ENCODE data around the gene FHL2.
"Not testable (repeated sequence)": the region's sequence is repeated elsewhere in the genome, so short reads cannot be mapped to it uniquely, and the experiment has no call there.

Gene FHL2

DNA sequence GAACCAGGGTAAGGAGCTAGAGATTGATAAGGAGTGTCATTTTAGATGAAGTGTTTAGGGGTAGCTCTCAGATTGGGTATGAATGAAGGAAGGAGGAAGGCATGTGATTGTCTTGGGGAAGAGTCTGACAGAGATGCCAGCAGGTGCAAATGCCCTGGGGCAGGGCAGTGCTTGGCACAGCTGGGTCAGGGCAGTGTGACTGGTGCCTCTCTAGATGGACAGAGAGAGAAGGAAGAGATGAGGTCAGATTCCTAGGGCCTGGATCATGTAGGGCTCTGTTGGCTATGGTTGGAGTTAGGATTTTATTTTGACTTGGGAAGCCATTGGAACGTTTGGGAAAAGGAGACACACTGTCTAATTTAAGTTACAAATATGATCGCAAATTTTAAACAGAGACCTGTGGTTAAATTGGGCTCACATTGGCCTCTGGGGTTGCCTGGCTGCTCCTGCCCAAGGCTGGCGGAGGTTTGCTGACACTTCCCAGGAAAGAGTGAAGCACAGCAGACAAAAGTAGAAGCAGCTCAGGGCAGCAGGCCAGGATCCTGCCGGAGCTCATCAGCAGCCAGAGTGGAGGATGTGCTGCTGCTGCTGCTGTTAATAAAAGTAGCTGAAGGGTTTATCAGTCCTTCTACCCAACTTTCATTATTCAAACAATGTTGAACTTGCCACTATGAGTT, 32.7 kb upstream of the FHL2 start:
- TF ChIP-seq, protein P1, sequence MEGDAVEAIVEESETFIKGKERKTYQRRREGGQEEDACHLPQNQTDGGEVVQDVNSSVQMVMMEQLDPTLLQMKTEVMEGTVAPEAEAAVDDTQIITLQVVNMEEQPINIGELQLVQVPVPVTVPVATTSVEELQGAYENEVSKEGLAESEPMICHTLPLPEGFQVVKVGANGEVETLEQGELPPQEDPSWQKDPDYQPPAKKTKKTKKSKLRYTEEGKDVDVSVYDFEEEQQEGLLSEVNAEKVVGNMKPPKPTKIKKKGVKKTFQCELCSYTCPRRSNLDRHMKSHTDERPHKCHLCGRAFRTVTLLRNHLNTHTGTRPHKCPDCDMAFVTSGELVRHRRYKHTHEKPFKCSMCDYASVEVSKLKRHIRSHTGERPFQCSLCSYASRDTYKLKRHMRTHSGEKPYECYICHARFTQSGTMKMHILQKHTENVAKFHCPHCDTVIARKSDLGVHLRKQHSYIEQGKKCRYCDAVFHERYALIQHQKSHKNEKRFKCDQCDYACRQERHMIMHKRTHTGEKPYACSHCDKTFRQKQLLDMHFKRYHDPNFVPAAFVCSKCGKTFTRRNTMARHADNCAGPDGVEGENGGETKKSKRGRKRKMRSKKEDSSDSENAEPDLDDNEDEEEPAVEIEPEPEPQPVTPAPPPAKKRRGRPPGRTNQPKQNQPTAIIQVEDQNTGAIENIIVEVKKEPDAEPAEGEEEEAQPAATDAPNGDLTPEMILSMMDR (conservative IDR thresholded peaks at IDR 0.05): no peak
- H3K27ac ChIP-seq: peak overlapping the region; percentile 62

DNA sequence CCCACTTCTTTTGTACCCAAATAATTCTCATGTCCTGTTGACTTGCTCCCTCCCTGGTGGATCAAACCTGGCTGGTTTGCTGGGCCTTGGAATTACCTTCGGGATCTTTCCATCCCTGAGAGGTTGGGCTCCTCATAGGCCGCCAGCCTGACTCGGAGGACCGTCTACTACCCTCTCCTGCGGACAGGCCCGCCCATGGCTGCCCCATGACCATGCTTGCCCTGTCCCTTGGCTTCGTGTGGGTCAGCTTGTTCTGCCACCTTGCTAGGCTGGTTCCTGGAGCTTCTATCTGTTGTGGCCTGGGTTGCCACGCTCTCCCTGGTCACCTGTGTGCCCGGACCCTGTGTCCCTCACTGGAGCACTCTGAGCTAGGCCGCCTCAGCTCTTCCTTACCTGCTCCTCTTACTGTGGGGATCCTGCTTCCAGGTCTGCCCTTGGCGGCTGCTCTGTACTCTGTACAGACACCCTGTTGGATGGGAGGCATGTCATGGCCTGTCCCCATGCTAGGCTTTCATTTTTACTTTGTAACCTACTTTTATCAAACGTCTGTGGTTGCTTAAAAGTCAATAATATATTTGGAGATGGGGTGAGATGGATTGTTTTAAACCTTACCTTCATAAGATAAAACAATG, 29.7 kb upstream of the FHL2 start:
- TF ChIP-seq, protein P1 (conservative IDR thresholded peaks at IDR 0.05): no peak
- H3K27ac ChIP-seq: no peak overlapping the region

DNA sequence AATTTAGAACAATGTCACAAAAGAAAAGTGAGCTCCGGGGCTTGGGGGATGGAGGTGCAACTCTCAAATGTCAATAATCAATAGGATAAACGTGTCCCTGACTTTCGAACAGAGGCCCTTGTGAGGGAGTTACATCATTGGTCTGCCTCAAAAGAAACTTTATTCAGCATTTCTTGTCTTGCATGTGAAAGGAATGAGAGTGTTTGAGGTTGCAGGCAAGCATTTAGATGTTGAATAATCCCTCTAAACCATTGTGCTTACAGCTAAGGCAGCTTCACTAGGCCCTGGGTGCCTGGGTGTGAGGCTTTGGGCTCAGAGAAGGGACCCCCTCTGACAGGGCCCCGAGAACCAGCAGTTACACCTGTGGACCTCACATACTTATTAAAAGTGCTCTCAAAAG, 28.6 kb upstream of the FHL2 start:
- TF ChIP-seq, protein P1 (conservative IDR thresholded peaks at IDR 0.05): no peak
- no peak overlapping the region for H3K27ac ChIP-seq

DNA sequence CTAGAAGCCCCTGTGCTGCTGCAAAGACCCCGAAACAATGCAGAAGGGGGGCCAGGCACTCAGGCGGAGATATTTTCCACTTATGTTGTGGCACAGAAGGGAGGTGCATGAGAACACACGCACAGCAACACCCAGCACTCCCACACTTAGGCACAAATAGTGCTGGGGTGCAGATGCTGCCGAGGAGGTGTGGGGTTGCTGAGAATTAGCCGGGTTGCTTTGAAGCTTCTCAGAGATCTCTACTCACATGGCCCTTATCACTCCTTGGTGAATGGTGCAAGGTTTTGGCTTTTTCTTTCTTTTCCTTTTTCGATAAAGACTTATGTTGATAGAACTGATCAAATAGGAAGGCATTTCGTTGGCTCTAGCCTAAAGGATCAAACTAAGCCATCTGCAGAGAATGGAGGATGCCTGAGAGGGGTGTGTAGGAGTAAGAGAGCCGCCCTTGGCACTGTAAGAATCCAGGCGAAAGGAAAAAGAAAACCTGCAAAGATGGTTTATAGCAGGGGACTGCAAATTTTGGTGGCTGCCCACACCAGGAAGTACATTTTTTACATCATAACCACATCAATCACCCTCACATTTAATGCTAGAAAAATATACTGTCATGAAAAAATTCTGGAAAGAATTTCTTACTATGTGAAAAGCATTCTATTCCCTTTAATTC, 27.9 kb upstream of the FHL2 start:
- no peak overlapping the region for H3K27ac ChIP-seq
- TF ChIP-seq, protein P1 (conservative IDR thresholded peaks at IDR 0.05): no peak

DNA sequence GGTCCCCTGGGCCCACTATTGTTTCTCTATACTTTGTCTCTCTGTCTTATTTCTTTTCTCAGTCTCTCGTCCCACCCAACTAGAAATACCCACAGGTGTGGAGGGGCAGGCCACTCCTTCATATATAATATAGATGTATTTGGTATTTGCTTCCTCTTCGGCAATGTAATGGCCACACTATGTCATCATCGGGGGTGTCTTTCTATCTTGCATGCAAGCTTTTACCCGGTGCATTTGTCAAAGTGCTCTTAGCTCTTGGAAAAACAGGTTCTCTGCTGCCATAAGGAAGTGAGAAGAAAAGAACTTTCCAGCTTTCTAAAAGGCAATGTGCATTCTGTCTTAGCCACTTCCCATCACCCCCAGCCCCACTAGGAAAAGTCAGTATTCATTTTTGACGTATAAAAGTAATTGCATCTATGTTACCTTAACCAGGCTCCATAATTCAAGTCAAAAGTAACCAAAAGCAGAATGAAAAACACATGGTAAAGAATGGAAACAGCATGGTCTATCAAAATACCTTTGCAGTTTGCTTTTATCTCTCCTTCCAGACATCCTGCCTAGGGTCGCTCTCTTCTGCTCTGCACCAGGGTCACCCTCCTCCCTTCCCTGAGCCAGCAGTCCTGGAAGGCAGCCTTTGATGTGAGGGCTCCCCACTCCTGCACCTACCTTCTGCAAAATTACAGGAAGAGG, 27.2 kb upstream of the FHL2 start:
- TF ChIP-seq, protein P1 (conservative IDR thresholded peaks at IDR 0.05): no peak
- no peak overlapping the region for H3K27ac ChIP-seq

DNA sequence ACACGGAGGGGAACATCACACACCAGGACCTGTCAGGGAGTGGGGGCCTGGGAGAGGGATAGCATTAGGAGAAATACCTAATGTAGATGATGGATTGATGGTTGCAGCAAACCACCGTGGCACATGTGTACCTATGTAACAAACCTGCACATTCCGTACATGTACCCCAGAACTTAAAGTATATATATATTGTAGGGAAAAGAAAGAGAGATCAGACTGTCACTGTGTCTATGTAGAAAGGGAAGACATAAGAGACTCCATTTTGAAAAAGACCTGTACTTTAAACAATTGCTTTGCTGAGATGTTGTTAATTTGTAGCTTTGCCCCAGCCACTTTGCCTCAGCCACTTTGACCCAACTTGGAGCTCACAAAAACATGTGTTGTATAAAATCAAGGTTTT, 26.0 kb upstream of the FHL2 start:
- H3K27ac ChIP-seq: not testable (repeated sequence)

DNA sequence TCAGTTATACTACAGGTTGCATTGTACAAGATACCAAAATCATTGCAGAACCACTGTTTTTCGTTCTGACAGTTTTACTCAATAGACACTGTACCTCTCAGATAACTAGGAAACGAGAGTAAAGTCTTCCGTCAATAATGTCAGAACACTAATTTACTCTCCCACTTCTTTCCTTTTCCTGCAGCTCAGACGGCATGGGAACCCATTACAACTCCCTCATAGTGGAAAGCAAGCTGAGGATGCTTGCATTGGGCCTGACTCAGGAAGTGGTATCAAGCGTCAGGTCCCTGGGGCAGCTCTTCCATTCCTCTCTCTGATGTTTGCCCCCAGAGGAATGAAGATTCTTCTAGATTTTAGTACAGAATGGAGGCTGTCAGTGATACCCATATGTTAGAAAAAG, 23.9 kb upstream of the FHL2 start:
- TF ChIP-seq, protein P1 (conservative IDR thresholded peaks at IDR 0.05): no peak
- no peak overlapping the region for H3K27ac ChIP-seq
